Psoas muscle (tissue), 8 donors: ENCODE results near the gene IFI27L2. TPM values are rescaled to one million over a fixed set of nuclear protein-coding genes. Genes with fewer than 3 reads are reported as not detected.

Experiments used
- ATAC-seq, 4 donors: fragments of 200-7000 bp; cut with Tn5 transposase; one replicate each; pipeline ENCODE4 v1.9.1; 2020; ENCODE audit warnings: moderate library complexity in 3 of 4, mild to moderate bottlenecking in 2 of 4
- DNase-seq, 2 donors: peaks; one replicate each; pipeline ENCODE4 v3.0.0-alpha.2; 2020
- H3K27ac ChIP-seq: fragments of 200-600 bp; one replicate; pipeline ENCODE4 v1.8.0; 2022
- H3K27me3 ChIP-seq, 3 donors: fragments of 200-600 bp in 1 of 3; one replicate each; pipeline versions ENCODE4 v1.6.1 to v1.8.0; 2013 to 2022; ENCODE audit warnings: low read length in 2 of 3, mild to moderate bottlenecking in 2 of 3, moderate library complexity in 1 of 3; ENCODE audit not compliant: insufficient read depth in 3 of 3
- H3K36me3 ChIP-seq, 2 donors: fragments of 200-600 bp in 1 of 2; one replicate each; pipeline versions ENCODE4 v1.6.1 to v1.8.0; 2013 to 2022; ENCODE audit warnings: low read depth in 1 of 2, mild to moderate bottlenecking in 1 of 2, moderate library complexity in 1 of 2; ENCODE audit not compliant: insufficient read depth in 1 of 2
- H3K4me1 ChIP-seq: fragments of 200-600 bp; one replicate; pipeline ENCODE4 v1.8.0; 2022
- H3K4me3 ChIP-seq: fragments of 200-600 bp; one replicate; pipeline ENCODE4 v1.8.0; 2022; ENCODE audit warnings: mild to moderate bottlenecking
- H3K9me3 ChIP-seq: fragments of 200-600 bp; one replicate; pipeline ENCODE4 v1.8.0; 2022
- CTCF ChIP-seq: fragments of 200-600 bp; IDR thresholded peaks from one replicate; pipeline ENCODE4 v1.8.0; 2022; ENCODE audit warnings: antibody characterized with exemption
- WGBS, 3 donors: extraction: QIAGEN DNeasy Blood & Tissue Kit; methylation state at CpG; one replicate each; pipeline versions ENCODE4 v1.1.6 to v1.1.7; 2013; 5-methylcytosine and 5-hydroxymethylcytosine counted together
- intact Hi-C, 2 donors: fragments of 100-400 bp; cut with DNase I; formaldehyde crosslinking; loops; one replicate each; pipeline versions ENCODE4 v1.11.0 to v1.14.2; 2022
- polyA plus RNA-seq, 3 donors: library from polyadenylated mRNA; stranded (reverse); fragments of 200-250 nt; gene quantifications; one replicate each; pipeline ENCODE4 v1.2.3, GENCODE V29; 2013
- total RNA-seq, 4 donors: library from RNA; stranded (reverse); fragmentation: NEBNext Ultra II Directional in 2 of 4; extraction: Animal tissue kit (Norgen Biotek cat#: 25700) in 2 of 4; gene quantifications; one replicate each; pipeline versions ENCODE4 v1.2.1 to v1.2.4, GENCODE V29; 2021 to 2023
- donor health status: healthy with polysubstance abuse.
- donor health status: DM: no; HTN: no; CAD: no; lungs with moderate emphysema.
- donor health status: Bipolar disorder and iron deficiency.
- donor health status: healthy.
- donor health status: DM: yes; HTN: yes; CAD: no.
- donor health status: DM: no; HTN: no; CAD: no.
- donor health status: DM: no; HTN: no; CAD: no.
- donor health status: DM: yes; HTN: yes; CAD: no.

IFI27L2 gene
- total and polyA plus RNA-seq, 7 donors = 4.9 to 12.5 (median 6.5) TPM

DNA sequence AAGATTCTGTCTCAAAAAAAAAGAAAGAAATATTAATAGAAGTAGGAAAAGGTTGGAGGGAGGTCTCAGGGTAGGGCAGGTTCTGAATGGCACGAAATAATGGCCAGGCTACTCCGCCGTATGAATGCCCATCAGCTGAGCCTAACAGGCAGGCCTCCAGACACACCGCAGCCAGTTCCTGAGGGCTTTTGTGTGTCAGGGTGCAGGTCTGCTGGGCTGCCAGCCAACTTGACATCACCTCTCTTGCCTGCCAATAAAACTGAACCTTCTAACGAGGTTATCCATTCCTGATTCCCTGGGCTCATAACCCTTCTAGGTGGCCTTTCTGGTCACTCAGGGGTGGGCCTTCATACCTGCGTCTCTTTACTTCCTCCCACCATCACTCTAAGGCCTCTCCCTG is 15.9 kb downstream of the IFI27L2 start:
- no peak for ATAC-seq
- H3K27ac ChIP-seq = peak overlapping the region; percentile 2
- 45 to 68% (median 52%) methylated on average over 6 of the region's 6 CpGs for WGBS, 3 donors

GRCh38 chr14:94113073-94113472 is 16.3 kb downstream of the IFI27L2 start:
- DNase-seq = no peak
- no peaks in the 10 kb centered on the region for H3K36me3 ChIP-seq
- WGBS, 3 donors = 68 to 79% (median 75%) methylated on average over 7 of the region's 7 CpGs
- H3K4me3 ChIP-seq = peak overlapping the region; percentile 54
- H3K27ac ChIP-seq = peak overlapping the region; percentile 2
- peaks cover 0 to under 1% (median 0%) of the 10 kb centered on the region in 3 donors for H3K27me3 ChIP-seq
- ATAC-seq = no peak
- intact Hi-C loops = no loop called here
- no peak for TF ChIP-seq CTCF
- H3K9me3 ChIP-seq = no peaks in the 10 kb centered on the region
- no peaks in the 10 kb centered on the region for H3K4me1 ChIP-seq

More for the DNA sequence above, 15.9 kb downstream of the IFI27L2 start:
- Histone ChIP-seq H3K9me3 (no peaks in the 10 kb centered on the region), H3K4me1 (no peaks in the 10 kb centered on the region), H3K4me3 (peak overlapping the region; percentile 54), H3K27me3 (peaks cover 0 to 4% (median 0%) of the 10 kb centered on the region in 3 donors), H3K36me3 (no peaks in the 10 kb centered on the region)
- TF ChIP-seq CTCF = no peak
- DNase-seq = no peak
- intact Hi-C loops = no loop called here

- WGBS, 3 donors = 78 to 83% (median 79%) methylated on average over 6 of the region's 6 CpGs
- Histone ChIP-seq H3K27me3 (no peaks in the 10 kb centered on the region), H3K9me3 (no peaks in the 10 kb centered on the region), H3K27ac (no peak overlapping the region), H3K4me1 (no peaks in the 10 kb centered on the region), H3K36me3 (no peaks in the 10 kb centered on the region), H3K4me3 (peak overlapping the region; percentile 54)
- TF ChIP-seq CTCF = no peak
- ATAC-seq (no peak), DNase-seq (no peak)
- intact Hi-C loops = no loop called here
Observed at GRCh38 chr14:94112513-94113063, 16.8 kb downstream of the IFI27L2 start.

GRCh38 chr14:94111276-94112095 is 17.9 kb downstream of the IFI27L2 start:
- H3K4me3 ChIP-seq = peak overlapping the region; percentile 54
- ATAC-seq = no peak
- intact Hi-C loops = no loop called here
- H3K27me3 ChIP-seq = no peaks in the 10 kb centered on the region
- H3K4me1 ChIP-seq = no peaks in the 10 kb centered on the region
- H3K27ac ChIP-seq = peak overlapping the region; percentile 67
- H3K9me3 ChIP-seq = no peaks in the 10 kb centered on the region
- 70 to 74% (median 72%) methylated on average over 18 to 20 of the region's 20 CpGs for WGBS, 3 donors
- no peak for DNase-seq
- TF ChIP-seq CTCF = no peak
- H3K36me3 ChIP-seq = no peaks in the 10 kb centered on the region
